Lower leg skin (tissue), 3 donors: ENCODE results near the gene ABHD8.

ENCODE experiments used
- CTCF ChIP-seq, 3 donors: fragments of 450-650 bp; IDR thresholded peaks; one replicate each; pipeline ENCODE4 v1.5.1; 2016; ENCODE audit warnings: antibody characterized with exemption in 3 of 3, mild to moderate bottlenecking in 3 of 3, moderate library complexity in 2 of 3
- POLR2A ChIP-seq, 2 donors: fragments of 450-650 bp; IDR thresholded peaks; one replicate each; pipeline ENCODE4 v1.6.1; 2016 to 2017; ENCODE audit warnings: antibody characterized with exemption in 2 of 2, mild to moderate bottlenecking in 1 of 2, moderate library complexity in 1 of 2

GRCh38 chr19:17309198-17309964 lies 6.2 kb upstream of the ABHD8 start, which contains the start of gene DDA1:
- TF ChIP-seq CTCF (IDR thresholded peaks at IDR 0.05) (no peak), POLR2A (IDR thresholded peaks at IDR 0.05) (no peak)
